Muscle layer of colon (tissue), 2 donors: Measurements from ENCODE around the gene MTOR.

Source experiments
- H3K27ac ChIP-seq: one replicate; pipeline ENCODE4 v1.7.0; 2013; ENCODE audit warnings: low read depth, mild to moderate bottlenecking, low read length, moderate library complexity
- H3K27me3 ChIP-seq, 2 donors: one replicate each; pipeline ENCODE4 v1.7.0; 2013; ENCODE audit warnings: low read length in 2 of 2, mild to moderate bottlenecking in 2 of 2; ENCODE audit not compliant: insufficient read depth in 2 of 2, control insufficient read depth in 1 of 2
- H3K36me3 ChIP-seq: one replicate; pipeline ENCODE4 v1.7.0; 2013; ENCODE audit warnings: mild to moderate bottlenecking, low read length; ENCODE audit not compliant: insufficient read depth
- H3K4me1 ChIP-seq: one replicate; pipeline ENCODE4 v1.7.0; 2013; ENCODE audit warnings: mild to moderate bottlenecking, low read length; ENCODE audit not compliant: insufficient read depth
- H3K4me3 ChIP-seq, 2 donors: one replicate each; pipeline ENCODE4 v1.7.0; 2013; ENCODE audit warnings: low read length in 2 of 2, low read depth in 1 of 2, mild to moderate bottlenecking in 1 of 2, moderate library complexity in 1 of 2
- H3K9ac ChIP-seq: one replicate; pipeline ENCODE4 v1.7.0; 2013; ENCODE audit warnings: low read length
- H3K9me3 ChIP-seq: one replicate; pipeline ENCODE4 v1.7.0; 2013; ENCODE audit warnings: mild to moderate bottlenecking, low read length
- donor health status: abdominal sarcoma.
- donor health status: Adenocarcinoma of cecum.

The MTOR gene

DNA sequence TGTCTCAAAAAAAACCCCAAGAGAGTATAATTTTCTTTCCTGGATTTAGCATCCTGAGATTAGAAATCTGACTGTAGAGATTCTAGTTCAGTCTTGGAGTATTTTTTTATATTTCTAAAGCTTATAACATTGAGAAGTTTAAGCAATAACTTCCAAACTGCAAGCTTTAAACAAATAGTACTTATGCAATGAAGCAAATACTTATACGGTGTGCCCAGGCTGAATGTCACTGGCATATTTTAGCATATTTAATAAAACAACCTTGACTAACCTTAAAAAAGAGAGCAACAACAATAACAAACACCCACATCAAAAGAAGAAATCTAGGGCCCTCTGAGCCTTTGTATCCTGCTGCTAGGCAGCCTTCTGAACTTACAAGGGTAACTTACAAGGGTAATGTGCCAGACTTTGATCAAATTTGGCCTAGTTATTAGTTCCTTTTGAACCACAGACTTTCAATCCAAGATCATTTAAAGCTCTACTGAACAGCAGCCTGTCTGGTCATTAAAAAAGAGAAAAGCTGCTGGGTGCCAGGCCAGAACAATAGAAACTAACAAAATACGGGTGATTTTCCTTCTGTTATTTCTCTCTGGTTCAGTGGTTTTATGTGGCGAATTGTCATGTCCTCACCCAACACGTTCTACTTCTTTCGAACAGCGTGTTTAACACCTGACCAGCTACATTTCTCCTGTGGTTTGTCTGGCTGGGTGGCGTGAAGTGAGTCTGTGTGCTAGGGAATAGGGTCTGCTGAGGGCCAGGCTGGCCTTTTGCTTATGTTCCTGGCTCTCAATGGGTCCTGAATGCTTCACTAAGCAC lies 16.2 kb downstream of the MTOR start:
- H3K27ac ChIP-seq: no peak overlapping the region
- H3K4me3 ChIP-seq: no peak overlapping the region
- H3K9ac ChIP-seq: no peak overlapping the region
- H3K27me3 ChIP-seq: no peaks in the 10 kb centered on the region
- H3K9me3 ChIP-seq: no peaks in the 10 kb centered on the region
- no peaks in the 10 kb centered on the region for H3K4me1 ChIP-seq
- H3K36me3 ChIP-seq: peaks cover 44% of the 10 kb centered on the region

DNA sequence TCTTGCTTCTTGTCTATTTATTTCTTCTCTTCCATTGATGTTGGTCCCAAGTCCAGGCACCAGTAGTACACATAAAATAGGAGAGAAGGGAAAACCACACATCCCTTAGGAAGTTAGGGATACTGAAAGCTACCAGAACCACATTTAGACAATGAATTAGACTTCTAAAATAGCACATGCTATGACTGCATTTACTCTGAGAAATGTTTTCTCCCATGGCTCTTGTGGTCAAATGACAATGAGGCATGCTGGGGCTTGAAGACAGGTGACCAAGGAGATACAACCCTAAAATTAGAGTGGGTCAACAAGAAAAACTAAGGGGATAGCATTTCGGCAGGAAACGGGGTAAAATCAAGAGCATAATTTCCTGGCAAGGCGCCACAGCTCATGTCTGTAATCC lies 17.1 kb downstream of the MTOR start:
- Histone ChIP-seq H3K4me3 (no peak overlapping the region), H3K36me3 (peaks cover 35% of the 10 kb centered on the region), H3K9ac (no peak overlapping the region), H3K27ac (no peak overlapping the region), H3K27me3 (no peaks in the 10 kb centered on the region), H3K9me3 (no peaks in the 10 kb centered on the region), H3K4me1 (no peaks in the 10 kb centered on the region)

DNA sequence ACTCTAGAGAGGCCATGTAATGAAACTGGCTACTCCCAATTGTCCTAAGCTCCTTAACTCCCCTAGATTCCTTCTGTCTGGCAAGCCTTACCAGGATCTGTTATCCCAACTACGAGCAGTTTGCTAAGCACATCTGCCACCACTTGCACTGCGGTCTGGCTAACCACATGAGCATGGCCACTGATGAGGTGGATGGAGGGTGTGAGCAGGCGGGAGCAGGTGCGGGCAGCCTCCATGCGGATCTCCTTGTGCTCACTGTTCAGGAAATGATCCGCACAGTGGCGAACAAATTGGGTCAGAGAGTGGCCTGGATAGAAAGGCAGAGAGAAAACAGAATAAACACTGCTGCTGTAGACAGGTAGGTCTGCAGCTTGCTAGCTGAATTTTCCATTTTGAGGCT lies 24.0 kb downstream of the MTOR start:
- Histone ChIP-seq H3K27ac (no peak overlapping the region), H3K4me3 (no peak overlapping the region), H3K4me1 (peaks cover 6% of the 10 kb centered on the region), H3K9me3 (no peaks in the 10 kb centered on the region), H3K27me3 (no peaks in the 10 kb centered on the region), H3K36me3 (peaks cover 55% of the 10 kb centered on the region), H3K9ac (no peak overlapping the region)

DNA sequence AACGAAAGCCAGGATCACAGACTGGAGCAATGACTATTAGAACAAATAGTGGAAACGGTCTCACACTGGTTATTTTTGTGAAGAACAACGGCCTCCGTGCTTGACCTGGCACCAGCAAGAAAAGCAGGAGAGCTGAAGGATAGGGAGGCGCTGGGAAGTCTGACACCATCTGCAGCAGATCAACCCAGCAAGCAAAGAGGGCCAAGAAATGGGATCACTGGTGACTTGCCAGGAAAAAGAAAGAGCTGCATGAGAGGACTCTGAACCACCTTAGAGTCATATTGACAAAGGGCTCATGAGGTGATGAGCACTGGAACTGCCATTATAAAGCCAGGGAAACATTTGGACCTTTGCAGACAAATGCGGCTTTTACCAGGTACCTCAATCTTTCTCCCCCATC lies 25.0 kb downstream of the MTOR start:
- Histone ChIP-seq H3K4me1 (peaks cover 6% of the 10 kb centered on the region), H3K9me3 (no peaks in the 10 kb centered on the region), H3K9ac (no peak overlapping the region), H3K4me3 (no peak overlapping the region), H3K27ac (no peak overlapping the region), H3K27me3 (no peaks in the 10 kb centered on the region), H3K36me3 (peaks cover 63% of the 10 kb centered on the region)

DNA sequence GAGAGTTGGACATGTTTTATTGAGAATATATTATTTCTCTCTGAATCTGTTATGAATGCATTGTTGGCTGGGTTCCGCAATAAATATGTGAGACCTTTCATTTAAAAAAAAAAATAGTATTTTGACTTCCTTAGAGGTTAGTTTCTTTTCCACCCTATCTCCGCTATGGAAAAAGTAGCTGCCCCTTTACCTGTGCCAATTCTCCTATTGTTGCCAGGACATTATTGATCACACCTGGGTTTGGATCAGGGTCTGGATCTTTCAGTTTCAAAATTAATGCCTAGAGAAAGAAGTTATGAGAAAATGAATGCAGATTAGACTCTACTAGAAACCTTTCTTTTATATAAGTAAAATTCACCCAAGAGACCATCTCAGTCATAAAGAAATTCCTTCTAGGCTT lies 29.1 kb downstream of the MTOR start:
- no peak overlapping the region for H3K4me3 ChIP-seq
- H3K36me3 ChIP-seq: peaks cover 87% of the 10 kb centered on the region
- H3K4me1 ChIP-seq: peaks cover 6% of the 10 kb centered on the region
- H3K9me3 ChIP-seq: no peaks in the 10 kb centered on the region
- H3K27ac ChIP-seq: no peak overlapping the region
- no peaks in the 10 kb centered on the region for H3K27me3 ChIP-seq
- H3K9ac ChIP-seq: no peak overlapping the region

DNA sequence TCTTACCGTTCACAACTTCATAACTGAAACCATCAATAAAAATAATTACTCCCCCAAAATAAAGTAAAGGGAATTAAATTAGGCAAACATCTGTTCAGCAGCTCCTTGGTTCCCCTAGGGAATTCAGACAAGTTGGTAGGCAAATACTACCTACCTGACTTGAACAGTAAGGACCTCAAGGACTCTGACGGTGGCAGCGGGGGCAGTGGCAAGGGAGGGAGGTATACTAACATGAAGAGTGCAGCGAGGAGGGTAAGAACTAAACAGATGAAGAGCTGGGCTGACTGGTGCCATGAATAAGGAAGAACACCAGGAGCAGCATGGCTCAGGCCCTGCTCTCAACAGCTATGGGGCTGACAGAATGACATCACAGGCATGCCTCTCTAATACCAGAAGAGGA lies 33.1 kb downstream of the MTOR start:
- H3K4me3 ChIP-seq: no peak overlapping the region
- no peak overlapping the region for H3K27ac ChIP-seq
- no peaks in the 10 kb centered on the region for H3K27me3 ChIP-seq
- no peaks in the 10 kb centered on the region for H3K9me3 ChIP-seq
- peaks cover 69% of the 10 kb centered on the region for H3K36me3 ChIP-seq
- no peaks in the 10 kb centered on the region for H3K4me1 ChIP-seq
- no peak overlapping the region for H3K9ac ChIP-seq

GRCh38 chr1:11227106-11228077 lies 35.0 kb downstream of the MTOR start:
- Histone ChIP-seq H3K36me3 (peaks cover 53% of the 10 kb centered on the region), H3K9ac (no peak overlapping the region), H3K27me3 (no peaks in the 10 kb centered on the region), H3K4me3 (no peak overlapping the region), H3K4me1 (no peaks in the 10 kb centered on the region), H3K9me3 (no peaks in the 10 kb centered on the region), H3K27ac (no peak overlapping the region)

GRCh38 chr1:11216074-11216473 lies 46.3 kb downstream of the MTOR start:
- no peaks in the 10 kb centered on the region for H3K9me3 ChIP-seq
- no peak overlapping the region for H3K9ac ChIP-seq
- H3K27me3 ChIP-seq: no peaks in the 10 kb centered on the region
- H3K27ac ChIP-seq: no peak overlapping the region
- H3K4me3 ChIP-seq: no peak overlapping the region
- peaks cover 73% of the 10 kb centered on the region for H3K36me3 ChIP-seq
- H3K4me1 ChIP-seq: no peaks in the 10 kb centered on the region

GRCh38 chr1:11215381-11216005 lies 46.9 kb downstream of the MTOR start:
- Histone ChIP-seq H3K36me3 (peaks cover 77% of the 10 kb centered on the region), H3K4me3 (no peak overlapping the region), H3K4me1 (no peaks in the 10 kb centered on the region), H3K9ac (no peak overlapping the region), H3K27ac (no peak overlapping the region), H3K9me3 (no peaks in the 10 kb centered on the region), H3K27me3 (no peaks in the 10 kb centered on the region)

DNA sequence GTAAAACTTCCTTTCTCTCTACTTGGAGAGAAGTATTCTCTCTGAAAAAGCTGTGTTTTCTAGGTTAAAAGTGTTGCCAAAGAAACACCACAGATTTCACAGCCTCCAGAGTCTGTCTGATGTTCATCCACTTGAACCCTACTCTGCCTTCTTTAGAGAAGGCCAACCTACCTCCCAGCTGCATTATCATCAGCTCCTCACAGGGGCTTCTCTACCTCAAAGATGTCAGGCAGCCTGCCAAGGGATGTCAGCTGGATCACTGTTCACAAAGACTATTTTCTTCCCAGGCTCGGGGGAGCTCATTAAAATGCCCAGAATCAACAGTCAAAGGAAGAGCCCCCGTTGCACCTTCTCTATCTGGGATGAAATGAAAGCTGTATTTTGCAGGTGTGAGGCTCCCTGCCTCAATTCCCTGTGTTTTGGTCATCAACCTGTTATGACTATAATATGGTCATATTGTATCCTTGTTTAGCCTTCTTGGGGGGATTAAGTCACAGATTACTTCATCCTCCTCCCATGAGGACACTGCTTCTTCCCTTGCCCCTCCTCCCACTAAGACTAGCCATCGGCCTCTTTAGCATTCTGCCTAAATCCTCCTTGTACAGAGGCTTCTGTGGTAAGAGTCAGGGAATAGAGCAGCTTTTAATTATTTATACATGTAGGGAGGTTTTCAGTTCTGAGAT lies 47.5 kb downstream of the MTOR start:
- Histone ChIP-seq H3K36me3 (peaks cover 81% of the 10 kb centered on the region), H3K9ac (no peak overlapping the region), H3K27ac (no peak overlapping the region), H3K4me3 (no peak overlapping the region), H3K4me1 (no peaks in the 10 kb centered on the region), H3K27me3 (no peaks in the 10 kb centered on the region), H3K9me3 (no peaks in the 10 kb centered on the region)
